Inflammatory macrophage (primary cell): ENCODE results near the gene ANKH.

Source experiments
- DNase-seq, 2 donors: peaks; one replicate each; pipeline ENCODE4 v3.0.0-alpha.2; 2020 to 2022

ANKH gene

GRCh38 chr5:14757850-14758249 lies 113.7 kb downstream of the ANKH start:
- DNase-seq: peak; percentile 74 to 77

DNA sequence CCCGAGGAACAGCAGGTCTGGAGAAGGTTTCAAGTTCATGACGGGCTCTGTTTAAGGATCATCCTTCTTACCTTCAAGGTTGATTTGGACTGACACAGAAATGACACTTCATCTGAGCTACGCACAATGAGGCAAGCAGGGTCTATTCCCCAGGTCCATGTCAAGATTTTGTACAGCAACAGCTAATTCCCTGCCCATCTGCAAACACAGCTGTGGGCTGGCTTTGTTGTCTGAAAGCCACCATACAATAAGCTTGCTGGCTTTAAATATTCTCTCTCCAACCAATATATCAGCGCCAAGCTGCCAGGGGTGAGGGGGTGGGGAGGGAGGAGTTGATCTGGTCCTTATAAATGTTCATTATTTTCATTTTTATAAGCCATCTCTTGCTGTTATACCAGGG lies 115.1 kb downstream of the ANKH start:
- no peak for DNase-seq

GRCh38 chr5:14753947-14754346 lies 117.6 kb downstream of the ANKH start:
- DNase-seq: no peak

DNA sequence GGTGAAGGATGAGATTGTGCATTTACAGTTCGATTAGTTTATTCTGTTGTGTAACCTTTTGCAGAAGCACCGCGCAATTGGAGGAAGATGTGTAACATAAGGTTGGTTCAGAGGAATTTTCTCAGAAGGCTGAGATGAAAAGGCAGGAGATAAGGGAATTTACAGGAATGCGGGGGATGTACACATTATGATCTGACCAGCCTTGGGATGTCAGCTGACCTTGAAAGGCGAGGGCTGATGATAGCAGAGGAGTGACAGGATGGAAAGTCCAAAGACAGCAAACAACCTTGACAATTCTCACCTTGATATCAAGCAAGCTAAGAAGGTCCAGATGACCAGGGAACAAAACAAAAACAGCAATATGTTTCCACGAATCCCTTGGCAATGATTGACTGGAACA lies 118.3 kb downstream of the ANKH start:
- DNase-seq: no peak

DNA sequence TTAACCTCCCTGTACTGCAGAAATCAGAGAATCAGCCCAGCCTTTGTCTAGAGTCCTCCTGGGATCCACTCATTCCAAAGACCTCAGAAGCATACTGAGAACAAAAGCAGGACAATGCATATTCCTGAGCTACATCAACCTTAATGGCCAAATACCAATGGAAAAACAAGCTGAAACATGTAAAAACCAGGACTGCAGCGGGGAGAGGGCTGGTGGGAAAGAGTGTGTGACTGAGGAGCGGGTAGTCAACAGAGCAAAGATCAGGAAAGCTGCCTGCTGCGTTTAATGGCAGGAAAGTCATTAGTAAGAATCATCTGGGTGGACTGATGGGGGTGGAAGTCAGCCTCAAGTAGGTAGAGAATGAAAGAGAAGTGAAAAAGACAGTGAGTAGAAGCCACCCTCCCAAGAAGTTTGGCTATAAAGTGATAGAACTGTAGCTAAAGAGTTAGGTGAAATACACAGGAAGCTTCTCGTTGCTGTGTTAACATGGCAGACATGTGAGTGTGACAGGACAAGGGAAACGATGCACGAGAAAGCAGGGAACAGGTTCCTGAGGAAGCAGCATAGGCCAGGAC lies 119.0 kb downstream of the ANKH start:
- no peak for DNase-seq

DNA sequence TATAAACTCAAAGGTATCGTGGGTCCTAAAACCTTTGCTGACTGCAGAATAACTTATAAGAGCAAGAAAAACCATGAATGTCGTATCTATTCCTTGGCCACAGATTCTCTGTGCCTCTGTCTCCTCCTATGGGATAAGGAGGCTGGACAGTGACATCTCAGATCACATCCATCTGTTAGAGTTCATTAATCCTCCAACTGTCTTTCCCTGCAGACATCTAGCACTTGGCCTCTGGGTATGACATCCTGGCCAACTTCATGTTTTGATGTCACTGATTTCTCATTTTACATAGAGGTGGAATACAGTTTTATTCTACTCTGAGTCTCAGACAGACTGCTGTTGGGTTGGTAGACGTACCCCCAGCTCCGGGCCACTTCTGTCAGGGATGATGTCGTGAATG lies 120.9 kb downstream of the ANKH start:
- no peak for DNase-seq

DNA sequence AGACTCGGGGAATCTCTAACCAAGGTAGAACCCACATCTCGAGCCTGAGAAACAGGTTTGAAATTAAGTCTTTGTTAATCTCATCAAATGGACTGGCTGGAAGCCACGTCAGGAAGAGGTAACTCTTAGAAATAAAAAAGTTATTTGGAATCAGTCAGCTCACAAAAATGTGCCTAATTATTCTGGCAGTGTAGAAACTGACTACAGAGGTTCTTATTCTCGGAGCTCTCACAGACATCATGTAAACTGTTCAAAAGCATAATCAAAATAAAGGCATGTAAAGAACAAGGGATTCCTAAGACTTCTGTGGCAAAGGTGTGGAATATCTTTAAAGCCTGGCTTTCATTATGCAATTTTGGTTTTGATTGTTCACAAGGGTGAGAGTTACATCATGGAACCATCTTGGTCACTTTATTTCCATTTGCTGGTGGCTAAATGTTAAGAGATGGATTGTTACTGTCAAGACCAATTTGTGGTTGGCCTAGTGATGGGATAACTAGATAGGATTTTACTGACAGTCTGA lies 121.9 kb downstream of the ANKH start:
- no peak for DNase-seq

DNA sequence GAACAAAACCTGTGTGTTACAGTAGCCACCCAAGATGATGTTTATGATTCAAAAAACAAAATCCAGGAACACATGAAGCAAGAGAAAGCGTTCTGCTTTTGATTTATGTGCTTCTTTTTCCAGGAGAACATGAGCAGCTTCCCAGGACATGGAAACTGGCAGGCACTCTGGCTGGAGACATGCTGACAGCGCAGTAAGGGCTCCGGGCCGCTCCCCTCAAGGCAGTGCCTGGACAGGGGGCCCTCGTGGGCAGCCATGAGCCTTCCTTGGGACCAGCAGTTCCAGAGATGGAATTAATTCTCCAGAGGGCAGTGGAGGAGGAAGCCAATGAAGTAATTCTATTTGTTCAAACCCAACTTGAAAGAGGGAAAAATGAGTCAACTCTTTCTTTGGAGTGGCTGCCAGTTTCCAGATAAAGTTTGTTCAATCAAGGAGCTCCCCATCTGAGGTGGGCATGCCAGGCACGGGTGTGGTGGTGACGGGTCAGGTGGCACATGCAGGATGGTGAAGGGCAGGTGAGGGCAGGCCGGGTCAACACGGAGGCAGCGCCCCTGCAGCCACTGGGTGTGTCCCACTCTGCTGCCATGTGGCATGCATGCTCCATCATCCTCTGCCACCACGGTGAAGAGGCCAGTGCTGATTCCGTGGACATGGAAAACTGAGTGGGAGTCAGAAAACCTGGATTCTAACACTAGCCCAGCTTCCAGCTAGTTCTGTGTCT lies 123.2 kb downstream of the ANKH start:
- DNase-seq: no peak

- no peak for DNase-seq
Observed at GRCh38 chr5:14745753-14746152, 125.8 kb downstream of the ANKH start.

- no peak for DNase-seq
Observed at GRCh38 chr5:14745188-14745563, 126.4 kb downstream of the ANKH start.

DNA sequence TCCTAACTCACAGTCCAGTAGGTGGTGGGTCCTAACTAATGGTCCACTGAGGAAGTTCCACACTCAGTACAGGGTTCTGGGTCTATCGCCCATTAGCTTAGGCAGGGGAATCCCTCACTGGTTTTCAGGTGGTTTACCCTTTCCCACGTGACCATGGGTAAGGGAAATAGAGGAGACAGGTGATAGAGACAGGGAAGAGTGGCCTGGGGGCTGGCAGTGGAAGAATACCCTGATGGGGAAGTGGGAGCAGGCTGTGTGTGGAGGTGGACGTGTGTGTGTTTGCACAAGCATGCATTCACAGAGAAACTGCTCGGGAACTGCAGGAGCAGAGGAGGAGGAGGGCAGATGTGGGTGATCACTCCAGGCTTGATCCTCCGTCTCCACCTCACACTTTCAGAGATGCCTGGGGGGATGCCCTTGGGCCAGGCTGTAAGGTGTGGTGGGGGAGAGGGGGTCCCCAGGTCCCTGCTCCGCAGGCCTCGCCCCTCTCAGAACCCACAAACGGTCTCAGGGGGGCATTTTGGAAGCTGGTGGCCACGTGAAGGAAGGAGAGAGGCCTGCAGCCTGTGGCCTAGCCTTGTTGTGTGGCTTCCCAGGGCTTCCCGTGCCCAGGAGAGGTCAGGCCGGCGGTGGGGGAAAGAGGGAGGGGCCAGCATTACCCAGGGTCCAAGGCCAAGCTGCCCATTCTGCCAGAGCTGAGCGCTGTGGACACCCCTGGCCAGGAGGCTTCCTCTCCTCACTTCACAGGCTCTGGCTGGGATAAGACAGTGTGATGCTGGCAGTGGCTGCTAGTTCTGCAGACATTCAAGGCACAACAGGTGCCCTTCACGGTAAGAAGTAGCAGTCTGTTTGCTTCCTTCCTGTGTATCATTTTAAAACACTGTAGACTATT lies 127.0 kb downstream of the ANKH start:
- no peak for DNase-seq

DNA sequence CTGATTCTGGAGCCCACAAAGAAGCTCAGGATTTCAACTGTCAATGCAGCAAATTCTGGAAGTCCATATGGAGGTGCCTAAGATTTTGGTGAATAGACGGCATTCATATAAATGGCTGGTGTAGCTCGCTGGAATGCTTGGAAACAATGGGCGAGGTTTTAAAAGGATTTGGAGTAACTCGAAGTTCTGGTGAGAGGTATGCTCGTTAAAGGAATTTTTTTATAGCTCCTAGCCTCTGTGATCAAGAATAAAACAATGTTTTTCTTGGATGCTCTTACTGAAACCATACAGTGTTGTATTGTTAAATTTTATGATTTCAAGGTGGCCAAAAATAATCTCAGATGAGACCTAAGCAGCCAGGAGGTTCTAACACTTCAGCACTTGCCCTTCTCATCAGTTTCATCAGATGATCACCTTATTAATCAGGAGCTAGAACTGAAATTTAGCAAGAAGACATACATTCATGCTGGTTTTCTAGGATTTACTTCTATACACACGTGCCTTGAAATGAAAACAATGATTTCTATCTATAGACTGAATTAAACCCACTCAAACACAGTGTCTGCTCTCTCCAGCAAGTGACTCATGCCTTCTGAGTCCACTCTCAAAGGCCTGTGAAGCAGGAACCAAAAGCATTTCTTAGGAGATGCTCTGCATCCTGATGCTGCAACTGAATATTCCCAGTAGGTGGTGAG lies 127.8 kb downstream of the ANKH start:
- no peak for DNase-seq

DNA sequence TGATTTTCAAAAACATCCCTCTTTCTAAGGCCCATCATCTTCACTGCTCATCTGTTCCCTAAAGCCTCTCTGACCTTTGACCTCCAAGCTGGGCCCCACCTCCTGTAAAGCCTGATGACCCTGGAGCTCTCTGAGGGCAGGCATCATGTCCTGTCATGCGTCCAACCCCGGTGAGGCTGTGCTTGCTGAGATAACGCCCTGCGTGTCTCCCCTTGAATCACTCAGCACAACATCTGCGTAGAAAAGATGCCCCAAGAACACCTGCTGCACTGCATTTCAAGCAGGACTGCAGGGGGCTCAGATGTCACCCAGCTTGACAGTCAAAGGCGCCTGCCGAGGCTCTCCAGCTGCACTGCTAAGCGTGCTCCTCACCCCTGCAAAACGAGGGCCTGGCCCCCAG lies 129.1 kb downstream of the ANKH start:
- no peak for DNase-seq

DNA sequence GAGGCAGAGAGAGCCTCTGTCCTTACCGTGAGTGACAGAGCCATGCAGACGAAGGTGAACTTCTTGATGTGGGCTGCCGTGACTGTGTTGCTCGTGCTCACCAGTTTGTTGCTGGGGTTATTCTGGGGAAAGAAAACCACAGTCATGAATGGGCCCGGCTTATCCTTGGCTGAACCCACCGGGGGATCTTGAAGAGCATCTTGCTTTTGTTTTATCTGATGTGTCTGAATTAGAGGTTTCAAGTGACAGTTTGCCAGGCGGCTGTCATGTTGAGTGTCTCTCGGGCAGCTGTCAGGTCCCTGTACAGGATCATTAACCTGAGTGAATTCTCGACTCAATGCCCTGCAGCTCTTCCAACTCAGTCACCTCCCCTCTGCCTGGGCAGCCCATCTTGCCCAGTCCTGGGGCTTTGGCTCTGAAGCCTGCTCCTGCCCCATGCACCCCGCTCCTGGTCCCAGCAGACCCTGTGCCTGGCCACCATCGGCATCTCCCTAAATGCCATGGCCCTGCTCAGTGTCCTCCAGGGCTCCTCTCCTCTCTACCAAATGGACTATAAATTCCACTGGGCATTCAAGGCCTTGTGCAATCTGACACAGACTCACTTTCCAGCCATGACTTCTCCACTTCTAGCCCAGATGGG lies 129.7 kb downstream of the ANKH start:
- DNase-seq: no peak

GRCh38 chr5:14741131-14741530 lies 130.4 kb downstream of the ANKH start:
- no peak for DNase-seq

DNA sequence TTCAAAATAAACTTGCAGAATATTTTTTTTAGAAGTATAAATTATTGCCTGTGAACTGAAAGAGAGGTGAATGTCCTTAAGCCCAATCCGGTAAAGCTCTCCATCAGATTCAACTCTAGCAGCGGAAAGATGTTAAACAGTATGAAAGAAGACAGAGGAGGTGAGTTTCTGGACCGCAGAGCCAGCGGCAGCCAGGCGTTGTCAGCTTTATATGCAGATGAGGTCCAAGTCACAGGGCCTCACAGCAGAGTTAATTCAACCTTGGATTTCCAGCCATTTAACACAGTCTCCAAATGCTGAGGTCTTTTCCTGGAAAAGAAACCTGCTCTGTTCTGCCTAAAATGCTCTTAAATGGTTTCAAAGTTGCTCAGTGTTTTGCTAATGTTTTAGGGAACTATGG lies 131.6 kb downstream of the ANKH start:
- DNase-seq: no peak

DNA sequence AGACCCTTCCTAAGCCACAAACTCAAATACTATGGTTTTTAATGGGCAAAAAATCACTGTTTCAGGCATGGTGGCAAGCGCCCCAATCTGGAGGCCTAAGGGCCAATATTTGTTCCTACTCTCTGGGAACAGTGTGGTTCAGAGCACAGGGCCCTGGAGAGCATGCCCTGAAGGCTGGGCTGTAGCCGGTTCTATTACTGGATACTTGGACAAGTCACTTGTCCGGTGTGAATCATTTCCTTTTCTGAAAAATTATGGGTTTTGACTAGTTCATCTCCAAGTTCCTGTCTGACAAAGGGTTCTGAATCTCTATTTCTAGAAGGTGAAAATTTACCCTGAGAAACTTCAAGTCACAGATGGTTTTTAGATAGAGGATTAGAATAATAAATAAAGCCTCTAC lies 132.0 kb downstream of the ANKH start:
- DNase-seq: peak; percentile 43 to 52

DNA sequence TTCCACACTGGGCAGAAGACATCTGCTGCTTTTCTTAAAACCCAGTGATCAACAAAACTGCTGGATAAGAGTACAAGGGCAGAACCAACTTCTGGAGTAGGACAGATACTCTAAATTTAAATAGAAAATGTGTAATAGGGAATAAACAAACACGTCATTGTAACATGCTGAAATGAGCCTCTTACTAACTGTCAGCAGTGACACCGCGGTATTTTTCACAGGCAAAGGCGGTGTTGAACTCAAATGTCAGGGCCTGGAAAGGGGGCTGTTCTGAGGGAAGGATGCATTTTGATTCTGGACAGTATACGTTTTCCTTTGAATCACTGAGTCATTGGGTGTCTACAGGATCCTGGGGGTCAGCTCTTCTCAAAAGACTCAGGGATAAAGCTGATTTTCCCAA lies 133.5 kb downstream of the ANKH start:
- DNase-seq: no peak

DNA sequence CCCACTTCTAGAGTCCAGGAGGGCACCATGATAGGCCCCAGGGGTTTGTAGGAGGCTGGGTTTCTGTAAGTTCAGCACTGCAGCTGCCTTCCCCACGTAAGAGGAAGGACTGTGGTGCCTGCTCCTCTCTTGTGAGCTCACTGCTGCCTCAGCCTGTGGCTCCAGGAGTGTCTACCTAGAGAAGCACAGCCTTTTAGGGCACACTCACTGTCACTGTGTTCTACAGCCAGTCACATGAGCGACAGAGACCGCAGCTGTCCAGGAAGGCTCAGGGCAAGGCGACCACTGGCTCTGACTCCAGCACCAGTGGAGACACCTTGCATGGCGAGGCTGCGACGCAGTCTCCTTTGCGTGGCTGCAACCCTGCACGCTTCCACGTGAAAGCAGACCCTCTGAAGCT lies 134.3 kb downstream of the ANKH start:
- DNase-seq: no peak

DNA sequence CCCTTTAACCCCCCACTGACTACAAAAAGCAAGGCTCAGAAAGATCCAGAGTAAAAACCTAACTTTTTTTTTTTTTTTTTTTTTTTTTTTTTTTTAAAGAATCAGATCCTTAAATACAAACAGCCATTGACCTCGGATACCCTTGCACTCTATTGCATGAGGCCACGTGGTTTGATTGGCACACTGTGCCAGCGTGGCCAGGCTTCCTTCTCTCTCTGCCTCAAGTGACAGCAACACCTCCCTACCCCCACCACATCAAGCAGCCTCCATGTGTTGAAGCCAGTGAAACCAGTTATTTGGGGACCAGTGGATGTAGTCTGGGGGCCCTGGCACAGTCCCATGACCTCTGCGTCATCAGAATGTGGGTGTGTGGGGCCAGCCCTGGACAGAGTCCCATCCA lies 135.6 kb downstream of the ANKH start:
- DNase-seq: peak; percentile 52 to 68

- DNase-seq: no peak
Observed at GRCh38 chr5:14734396-14734795, 137.2 kb downstream of the ANKH start.

DNA sequence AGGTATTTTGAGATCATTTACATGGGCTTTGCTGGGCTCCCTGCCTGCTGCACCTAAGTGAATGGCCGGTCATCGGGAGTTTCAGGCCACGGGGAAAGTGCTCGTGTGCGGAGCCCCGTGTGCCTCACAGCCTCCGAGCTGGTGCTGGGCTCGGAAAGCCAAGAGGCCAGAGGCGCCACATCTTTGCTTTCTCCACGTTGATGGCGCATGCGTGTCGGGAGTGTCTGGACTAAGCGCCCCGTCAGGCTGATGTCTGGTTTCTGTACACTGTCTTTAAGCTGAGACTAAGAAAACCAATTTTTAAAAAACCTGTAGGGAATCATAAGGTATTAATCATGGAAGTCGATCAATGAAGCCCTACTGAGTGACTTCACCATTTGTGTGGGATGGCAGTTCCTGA lies 137.9 kb downstream of the ANKH start:
- no peak for DNase-seq

- no peak for DNase-seq
Observed at GRCh38 chr5:14732991-14733390, 138.6 kb downstream of the ANKH start.
